ENCODE measurements around the gene NT5M. TPM values are rescaled to one million over a fixed set of nuclear protein-coding genes. Genes with fewer than 3 reads are reported as not detected.

The NT5M gene
- total RNA-seq, 1 donor from 2014 or later: 3.2 TPM

DNA sequence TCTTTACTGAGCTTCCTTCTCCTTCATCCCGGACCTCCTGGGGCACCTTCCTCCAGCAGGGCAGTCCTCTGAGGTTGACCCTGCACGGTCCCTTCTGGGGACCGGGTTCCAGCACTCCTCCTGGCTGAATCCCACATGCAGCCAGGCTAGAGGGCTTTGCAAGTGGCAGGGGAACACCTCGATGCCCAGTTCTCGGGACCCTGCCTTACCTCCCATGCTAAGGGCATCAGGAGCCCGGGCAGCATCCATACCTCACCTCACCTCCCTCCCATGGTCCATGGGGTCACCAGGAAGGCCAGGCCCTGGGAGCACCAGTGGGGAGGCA is 81.1 kb downstream of the NT5M start:
- no peak overlapping the region for H3K4me3 ChIP-seq
- H3K4me1 ChIP-seq: no peaks in the 10 kb centered on the region
- no peak for DNase-seq (ENCODE audit: extremely low spot score in 2 of 2)
- no peaks in the 10 kb centered on the region for H3K36me3 ChIP-seq
- H3K27ac ChIP-seq: no peak overlapping the region
- no peak for TF ChIP-seq POLR2AphosphoS5 (IDR thresholded peaks at IDR 0.05; ENCODE audit: insufficient read depth in 1 of 2, low read depth in 1 of 2)
- TF ChIP-seq, protein P1, sequence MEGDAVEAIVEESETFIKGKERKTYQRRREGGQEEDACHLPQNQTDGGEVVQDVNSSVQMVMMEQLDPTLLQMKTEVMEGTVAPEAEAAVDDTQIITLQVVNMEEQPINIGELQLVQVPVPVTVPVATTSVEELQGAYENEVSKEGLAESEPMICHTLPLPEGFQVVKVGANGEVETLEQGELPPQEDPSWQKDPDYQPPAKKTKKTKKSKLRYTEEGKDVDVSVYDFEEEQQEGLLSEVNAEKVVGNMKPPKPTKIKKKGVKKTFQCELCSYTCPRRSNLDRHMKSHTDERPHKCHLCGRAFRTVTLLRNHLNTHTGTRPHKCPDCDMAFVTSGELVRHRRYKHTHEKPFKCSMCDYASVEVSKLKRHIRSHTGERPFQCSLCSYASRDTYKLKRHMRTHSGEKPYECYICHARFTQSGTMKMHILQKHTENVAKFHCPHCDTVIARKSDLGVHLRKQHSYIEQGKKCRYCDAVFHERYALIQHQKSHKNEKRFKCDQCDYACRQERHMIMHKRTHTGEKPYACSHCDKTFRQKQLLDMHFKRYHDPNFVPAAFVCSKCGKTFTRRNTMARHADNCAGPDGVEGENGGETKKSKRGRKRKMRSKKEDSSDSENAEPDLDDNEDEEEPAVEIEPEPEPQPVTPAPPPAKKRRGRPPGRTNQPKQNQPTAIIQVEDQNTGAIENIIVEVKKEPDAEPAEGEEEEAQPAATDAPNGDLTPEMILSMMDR (IDR thresholded peaks at IDR 0.05): no peak
- no peak for TF ChIP-seq POLR2A (IDR thresholded peaks at IDR 0.05)
- intact Hi-C loops (cut with DNase I): no loop called here
- H3K9me3 ChIP-seq: no peaks in the 10 kb centered on the region
- H3K27me3 ChIP-seq: no peaks in the 10 kb centered on the region

DNA sequence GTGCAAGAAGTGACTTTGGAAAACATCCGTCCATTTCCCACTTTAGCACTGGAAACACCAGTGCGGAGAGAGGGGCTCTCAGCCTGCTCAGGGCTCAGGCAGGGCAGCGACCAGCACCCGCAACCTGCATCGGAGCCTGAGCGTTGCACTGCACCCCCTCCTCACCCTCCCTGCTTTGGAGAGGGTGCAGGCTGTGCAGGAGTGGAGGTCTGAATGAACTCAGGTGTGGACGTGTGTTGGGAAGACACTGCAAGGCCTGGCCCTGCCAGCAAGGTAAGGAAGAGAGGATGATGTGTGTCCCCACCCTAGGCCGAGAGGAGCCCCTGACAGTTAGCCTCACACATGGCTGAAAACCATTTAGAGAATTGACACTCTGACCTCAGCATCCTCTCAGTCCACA is 81.8 kb downstream of the NT5M start:
- no peaks in the 10 kb centered on the region for H3K27me3 ChIP-seq
- H3K4me1 ChIP-seq: no peaks in the 10 kb centered on the region
- no peaks in the 10 kb centered on the region for H3K9me3 ChIP-seq
- intact Hi-C loops (cut with DNase I): no loop called here
- H3K27ac ChIP-seq: no peak overlapping the region
- TF ChIP-seq POLR2AphosphoS5 (IDR thresholded peaks at IDR 0.05; ENCODE audit: insufficient read depth in 1 of 2, low read depth in 1 of 2): no peak
- TF ChIP-seq POLR2A (IDR thresholded peaks at IDR 0.05): no peak
- TF ChIP-seq, protein P1 (IDR thresholded peaks at IDR 0.05): no peak
- H3K36me3 ChIP-seq: no peaks in the 10 kb centered on the region
- no peak overlapping the region for H3K4me3 ChIP-seq
- DNase-seq (ENCODE audit: extremely low spot score in 2 of 2): no peak

DNA sequence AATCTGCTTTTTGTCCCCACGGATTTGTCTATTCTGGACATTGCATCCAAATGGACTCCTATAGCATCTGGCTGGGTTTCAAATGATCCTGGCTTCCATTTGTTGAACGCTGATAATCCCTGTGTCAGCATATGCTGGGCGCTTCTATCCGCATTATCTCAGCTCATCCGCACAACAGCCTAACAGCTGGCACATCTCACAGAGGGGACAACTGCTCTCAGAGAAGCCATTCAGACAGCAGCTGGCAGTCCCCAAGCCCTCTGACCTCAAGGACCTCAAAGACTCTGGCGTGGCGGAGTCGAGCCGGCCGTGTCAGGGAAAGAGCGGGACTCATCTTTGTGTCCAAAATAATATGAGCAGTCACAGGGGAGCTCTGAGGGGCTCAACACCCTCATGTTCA is 82.3 kb downstream of the NT5M start:
- Histone ChIP-seq H3K27ac (no peak overlapping the region), H3K4me1 (no peaks in the 10 kb centered on the region), H3K9me3 (no peaks in the 10 kb centered on the region), H3K27me3 (no peaks in the 10 kb centered on the region), H3K4me3 (no peak overlapping the region), H3K36me3 (no peaks in the 10 kb centered on the region)
- TF ChIP-seq POLR2AphosphoS5 (IDR thresholded peaks at IDR 0.05; ENCODE audit: insufficient read depth in 1 of 2, low read depth in 1 of 2) (no peak), POLR2A (IDR thresholded peaks at IDR 0.05) (no peak)
- TF ChIP-seq, protein P1 (IDR thresholded peaks at IDR 0.05): no peak
- no peak for DNase-seq (ENCODE audit: extremely low spot score in 2 of 2)
- intact Hi-C loops (cut with DNase I): no loop called here

DNA sequence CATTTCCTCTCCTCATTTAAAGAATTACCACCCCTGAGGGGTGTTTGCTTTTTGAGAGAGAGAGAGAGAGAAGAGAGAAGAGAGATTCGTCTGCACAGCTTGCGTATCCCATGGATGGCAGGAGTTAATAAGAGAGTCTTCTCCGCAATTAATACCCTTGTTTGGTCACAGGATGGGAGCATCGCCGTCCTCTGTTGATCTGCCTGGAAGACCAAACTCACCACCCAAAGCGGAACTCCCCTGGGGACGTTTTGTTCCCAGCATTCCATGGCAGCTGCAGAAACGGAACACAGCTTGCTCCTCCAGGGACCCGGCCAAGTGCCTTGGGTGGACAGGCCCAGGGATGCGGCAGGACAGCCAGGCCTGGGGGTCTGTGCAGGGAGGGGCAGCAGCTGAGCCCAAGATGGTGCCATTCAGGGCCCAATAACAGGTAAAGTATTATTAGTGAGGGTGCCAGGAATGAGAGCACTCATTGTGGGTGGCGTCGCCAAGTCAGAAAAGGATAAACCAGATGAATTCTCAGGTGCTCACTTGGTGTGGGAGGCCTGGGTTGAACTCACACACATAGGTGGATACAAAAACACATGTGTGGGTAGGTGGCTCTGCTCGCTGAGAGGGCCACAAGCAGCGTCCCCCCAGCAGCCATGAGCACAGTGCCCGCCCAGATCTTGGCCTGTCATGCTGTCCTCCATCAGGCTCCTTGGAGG is 83.1 kb downstream of the NT5M start:
- no peak overlapping the region for H3K27ac ChIP-seq
- TF ChIP-seq, protein P1 (IDR thresholded peaks at IDR 0.05): no peak
- TF ChIP-seq POLR2A (IDR thresholded peaks at IDR 0.05) (no peak), POLR2AphosphoS5 (IDR thresholded peaks at IDR 0.05; ENCODE audit: insufficient read depth in 1 of 2, low read depth in 1 of 2) (no peak)
- DNase-seq (ENCODE audit: extremely low spot score in 2 of 2): no peak
- no peak overlapping the region for H3K4me3 ChIP-seq
- no peaks in the 10 kb centered on the region for H3K9me3 ChIP-seq
- H3K27me3 ChIP-seq: no peaks in the 10 kb centered on the region
- intact Hi-C loops (cut with DNase I): no loop called here
- H3K4me1 ChIP-seq: no peaks in the 10 kb centered on the region
- H3K36me3 ChIP-seq: no peaks in the 10 kb centered on the region

DNA sequence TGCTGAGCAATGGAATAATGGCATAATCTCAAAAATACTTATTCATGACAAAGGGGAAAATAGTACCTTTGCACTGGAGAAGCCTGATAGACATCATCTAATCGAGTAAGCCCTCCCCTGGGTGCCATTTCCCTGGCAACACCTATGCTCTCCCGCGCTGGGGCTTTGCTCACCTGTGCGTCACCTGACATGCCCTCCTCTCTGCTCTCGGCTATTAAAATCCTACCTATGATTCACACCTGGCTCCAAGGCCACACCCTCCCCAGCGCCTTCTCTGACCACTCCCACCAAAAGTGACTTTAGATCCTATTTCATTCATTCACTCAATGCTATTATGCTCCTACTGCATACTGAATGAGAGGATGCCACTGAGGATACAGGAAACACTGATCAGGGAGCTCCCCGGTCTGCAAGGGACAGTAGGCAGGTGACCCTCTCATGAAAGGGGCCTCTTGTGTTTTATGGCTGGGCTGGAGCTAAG is 83.9 kb downstream of the NT5M start:
- Histone ChIP-seq H3K36me3 (no peaks in the 10 kb centered on the region), H3K9me3 (no peaks in the 10 kb centered on the region), H3K4me3 (no peak overlapping the region), H3K27me3 (no peaks in the 10 kb centered on the region), H3K4me1 (no peaks in the 10 kb centered on the region), H3K27ac (no peak overlapping the region)
- intact Hi-C loops (cut with DNase I): no loop called here
- no peak for DNase-seq (ENCODE audit: extremely low spot score in 2 of 2)
- TF ChIP-seq POLR2A (IDR thresholded peaks at IDR 0.05): no peak
